ENCODE measurements around the gene CORO7. TPM values are rescaled to one million over a fixed set of nuclear protein-coding genes. Genes with fewer than 3 reads are reported as not detected.

The CORO7 gene
- total and polyA plus RNA-seq, 2 donors (not counting 1 experiment from before 2014, with no cell fraction given) = 117 to 230 TPM

- H3K79me2 ChIP-seq (ENCODE audit: control insufficient read depth, insufficient read depth, low read length) = no peaks in the 10 kb centered on the region
- peaks cover 20 to 30% of the 10 kb centered on the region in 2 donors for H3K4me1 ChIP-seq (ENCODE audit: control insufficient read depth in 2 of 2, insufficient read depth in 2 of 2, low read length in 2 of 2)
- peaks cover 0 to 4% (median 0%) of the 10 kb centered on the region in 3 donors for H3K9me3 ChIP-seq (ENCODE audit: control extremely low read depth in 1 of 3, control insufficient read depth in 2 of 3, insufficient read depth in 1 of 3, low read length in 2 of 3)
- DNase-seq (no peak), ATAC-seq (ENCODE audit: low read depth) (no peak)
- H3K9ac ChIP-seq (ENCODE audit: low read length) = no peak overlapping the region
- H4K20me1 ChIP-seq (ENCODE audit: control insufficient read depth, insufficient read depth, low read length, poor library complexity, severe bottlenecking) = no peaks in the 10 kb centered on the region
- H3K4me3 Mint-ChIP-seq = no peak overlapping the region
- H3K27me3 Mint-ChIP-seq = no peaks in the 10 kb centered on the region
- H3K36me3 ChIP-seq (replicated peaks in 1 of 2; ENCODE audit: control extremely low read depth in 1 of 2, control insufficient read depth in 1 of 2, extremely low read depth in 1 of 2, insufficient read depth in 2 of 2, low read length in 1 of 2) = no peaks in the 10 kb centered on the region
- peaks cover 16% of the 10 kb centered on the region for H3K4me1 Mint-ChIP-seq
- intact Hi-C loops (cut with micrococcal nuclease) = no loop called here
- peaks cover 0 to 26% (median 8%) of the 10 kb centered on the region in 4 experiments for H3K27me3 ChIP-seq (replicated peaks in 1 of 4; ENCODE audit: control extremely low read depth in 1 of 4, control insufficient read depth in 3 of 4, insufficient read depth in 4 of 4, low read length in 3 of 4)
- H3K4me3 ChIP-seq (ENCODE audit: control extremely low read depth in 1 of 5, extremely low read depth in 1 of 5, insufficient read depth in 1 of 5, low read depth in 2 of 5, low read length in 4 of 5) = no peak overlapping the region
- H3K4me2 ChIP-seq (replicated peaks; ENCODE audit: low read depth, low read length, poor library complexity, severe bottlenecking) = no peak overlapping the region
- no peak overlapping the region for H3K27ac ChIP-seq (ENCODE audit: low read length in 2 of 2)
- no peaks in the 10 kb centered on the region for H3K9me3 Mint-ChIP-seq (ENCODE audit: insufficient read depth)
- TF ChIP-seq EZH2 (IDR thresholded peaks at IDR 0.05; ENCODE audit: borderline replicate concordance, insufficient read depth, low read depth, low read length, poor library complexity, severe bottlenecking) (no peak), CTCF (IDR thresholded peaks at IDR 0.05) (no peak)
- H2AFZ ChIP-seq (ENCODE audit: insufficient read depth, low read depth, low read length, poor library complexity, severe bottlenecking) = no peak overlapping the region
- WGBS (ENCODE audit: insufficient coverage) = 96% methylated on average over 16 of the region's 19 CpGs
- H3K27ac Mint-ChIP-seq = no peak overlapping the region
- CTCF ChIA-PET = interaction anchor here (2.9 kb wide), 1 partner anchor 10 kb away, joined by 15 read pairs; no protein-coding TSS in a partner anchor
- POLR2A ChIA-PET = interaction anchor here (1.1 kb wide), 1 partner anchor 14 kb away, joined by 3 read pairs; no protein-coding TSS in a partner anchor
These were observed 94.9 kb downstream of the CORO7 start for GRCh38 chr16:4321286-4322120.

- Mint-ChIP-seq H3K9me3 (ENCODE audit: insufficient read depth) (no peaks in the 10 kb centered on the region), H3K4me3 (no peak overlapping the region), H3K27ac (no peak overlapping the region), H3K27me3 (no peaks in the 10 kb centered on the region), H3K4me1 (peaks cover 11% of the 10 kb centered on the region)
- no peaks in the 10 kb centered on the region for H3K79me2 ChIP-seq (ENCODE audit: control insufficient read depth, insufficient read depth, low read length)
- intact Hi-C loops (cut with micrococcal nuclease) = no loop called here
- no peak overlapping the region for H2AFZ ChIP-seq (ENCODE audit: insufficient read depth, low read depth, low read length, poor library complexity, severe bottlenecking)
- no peak overlapping the region for H3K4me3 ChIP-seq (ENCODE audit: control extremely low read depth in 1 of 5, extremely low read depth in 1 of 5, insufficient read depth in 1 of 5, low read depth in 2 of 5, low read length in 4 of 5)
- POLR2A ChIA-PET = no interaction called here
- H3K9ac ChIP-seq (ENCODE audit: low read length) = no peak overlapping the region
- H3K36me3 ChIP-seq (replicated peaks in 1 of 2; ENCODE audit: control extremely low read depth in 1 of 2, control insufficient read depth in 1 of 2, extremely low read depth in 1 of 2, insufficient read depth in 2 of 2, low read length in 1 of 2) = no peaks in the 10 kb centered on the region
- H3K27ac ChIP-seq (ENCODE audit: low read length in 2 of 2) = no peak overlapping the region
- H3K4me2 ChIP-seq (replicated peaks; ENCODE audit: low read depth, low read length, poor library complexity, severe bottlenecking) = no peak overlapping the region
- peaks cover 0 to 29% (median 9%) of the 10 kb centered on the region in 4 experiments for H3K27me3 ChIP-seq (replicated peaks in 1 of 4; ENCODE audit: control extremely low read depth in 1 of 4, control insufficient read depth in 3 of 4, insufficient read depth in 4 of 4, low read length in 3 of 4)
- 90% methylated on average over 16 of the region's 16 CpGs for WGBS (ENCODE audit: insufficient coverage)
- H3K4me1 ChIP-seq (ENCODE audit: control insufficient read depth in 2 of 2, insufficient read depth in 2 of 2, low read length in 2 of 2) = peaks cover 22 to 31% of the 10 kb centered on the region in 2 donors
- no peaks in the 10 kb centered on the region for H4K20me1 ChIP-seq (ENCODE audit: control insufficient read depth, insufficient read depth, low read length, poor library complexity, severe bottlenecking)
- peaks cover 0 to 4% (median 0%) of the 10 kb centered on the region in 3 donors for H3K9me3 ChIP-seq (ENCODE audit: control extremely low read depth in 1 of 3, control insufficient read depth in 2 of 3, insufficient read depth in 1 of 3, low read length in 2 of 3)
- CTCF ChIA-PET = interaction anchor here (2.9 kb wide), 1 partner anchor 10 kb away, joined by 15 read pairs; no protein-coding TSS in a partner anchor
- DNase-seq = no peak
- no peak for TF ChIP-seq CTCF (IDR thresholded peaks at IDR 0.05)
- no peak for TF ChIP-seq EZH2 (IDR thresholded peaks at IDR 0.05; ENCODE audit: borderline replicate concordance, insufficient read depth, low read depth, low read length, poor library complexity, severe bottlenecking)
- no peak for ATAC-seq (ENCODE audit: low read depth)
These were observed 95.7 kb downstream of the CORO7 start for GRCh38 chr16:4320571-4321137.
